Stromal cell of bone marrow (primary cell): ENCODE results near the gene OVCH2.
"Not testable (repeated sequence)": the region's sequence is repeated elsewhere in the genome, so short reads cannot be mapped to it uniquely, and the experiment has no call there.

Experiments used
- DNase-seq: peaks from one replicate; pipeline ENCODE4 v3.0.0-alpha.2; 2012; ENCODE audit warnings: low read depth

OVCH2 gene

DNA sequence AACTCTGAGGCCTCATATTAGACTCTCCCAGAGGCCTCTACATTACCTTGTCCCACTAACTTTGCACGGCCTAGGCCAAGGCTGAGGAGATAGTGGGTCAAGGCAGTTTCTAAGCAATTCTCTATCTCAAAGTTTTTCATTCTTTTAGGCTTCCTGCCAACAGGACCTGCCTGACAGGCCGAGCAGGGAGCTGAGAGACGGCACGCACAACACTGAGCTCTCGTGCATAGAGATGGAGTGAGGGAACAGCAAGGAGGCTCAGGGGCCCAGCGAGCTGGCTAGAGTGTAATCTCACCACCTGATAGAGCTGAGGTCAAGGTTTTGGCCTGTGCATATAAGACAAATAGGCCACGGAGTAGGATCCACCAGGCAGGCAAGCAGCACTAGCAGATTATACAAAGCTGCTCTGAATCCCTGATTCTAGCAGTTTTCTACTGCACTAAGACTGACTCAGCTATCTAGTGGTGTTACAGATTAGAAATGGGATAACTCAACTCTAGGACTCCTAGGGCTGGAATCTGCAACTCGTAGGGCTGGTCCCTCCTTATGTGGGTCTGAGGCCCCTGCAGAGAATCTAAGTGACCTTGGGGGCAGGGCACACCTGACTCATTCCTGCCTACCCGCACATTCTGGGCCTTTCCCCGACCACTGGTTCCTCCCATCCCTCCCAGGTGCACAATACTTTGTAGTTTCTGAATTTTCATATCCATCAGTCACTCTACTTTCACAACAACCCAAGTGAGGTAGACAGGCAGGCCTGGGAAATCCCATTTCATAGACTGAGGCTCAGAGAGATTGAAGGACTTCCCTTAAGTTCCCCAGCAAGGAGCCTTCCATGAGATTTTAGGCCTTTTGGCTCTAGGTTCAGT, 34.7 kb downstream of the OVCH2 start:
- DNase-seq: no peak

GRCh38 chr11:7670641-7671040, 35.6 kb downstream of the OVCH2 start:
- DNase-seq: no peak

GRCh38 chr11:7668911-7669310, 37.4 kb downstream of the OVCH2 start:
- no peak for DNase-seq

DNA sequence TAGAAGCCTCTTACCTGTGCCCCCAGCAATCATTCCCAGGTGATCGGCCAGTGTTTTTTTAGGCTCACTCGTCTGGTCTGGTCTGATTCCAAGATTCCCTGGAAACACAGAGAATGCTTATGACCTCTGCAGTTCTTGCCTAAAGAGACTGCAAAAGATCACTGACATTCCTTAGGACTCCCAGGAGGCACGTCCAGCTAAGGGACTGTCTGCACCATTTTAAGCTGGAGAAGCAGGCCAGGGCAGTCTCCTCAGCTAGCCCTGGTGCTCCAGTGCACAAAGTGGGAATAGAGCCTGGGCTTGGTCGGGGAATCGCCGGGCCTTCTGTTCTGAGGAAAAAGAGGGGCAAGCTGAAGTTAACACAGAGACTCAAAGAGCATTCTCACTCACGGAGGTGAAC, 37.8 kb downstream of the OVCH2 start:
- DNase-seq: no peak

- no peak for DNase-seq
These were observed 38.8 kb downstream of the OVCH2 start for GRCh38 chr11:7667460-7667859.

DNA sequence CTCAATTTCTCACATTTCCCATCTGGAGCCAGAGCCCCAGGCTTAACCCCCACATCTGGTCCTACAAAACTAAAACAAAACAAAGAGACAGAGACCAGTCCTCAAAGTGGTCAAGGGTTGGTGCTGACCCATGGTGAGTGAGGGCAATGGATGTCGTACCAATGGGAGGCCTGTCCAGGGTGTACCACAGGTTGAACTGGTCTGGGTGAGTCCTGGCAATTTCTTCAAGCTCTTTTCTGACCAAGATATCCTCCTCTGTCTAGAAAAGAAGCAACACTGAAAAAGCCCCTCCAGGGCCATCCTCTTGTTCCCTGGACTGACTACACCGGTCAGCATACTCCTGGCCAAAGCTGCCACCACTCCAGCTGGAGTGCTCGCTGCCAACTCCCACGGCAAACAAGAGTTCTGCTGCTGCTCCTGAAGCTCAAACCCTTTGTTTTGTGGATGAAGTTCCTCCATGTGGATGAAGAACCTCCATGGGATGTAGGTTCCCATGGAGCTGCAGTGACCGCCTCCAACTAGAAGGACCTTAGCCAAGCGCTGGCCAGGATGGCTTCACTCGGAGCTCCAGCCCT, 39.9 kb downstream of the OVCH2 start:
- no peak for DNase-seq

- peak; percentile 38 for DNase-seq
These were observed 40.6 kb downstream of the OVCH2 start for GRCh38 chr11:7665473-7666291.

DNA sequence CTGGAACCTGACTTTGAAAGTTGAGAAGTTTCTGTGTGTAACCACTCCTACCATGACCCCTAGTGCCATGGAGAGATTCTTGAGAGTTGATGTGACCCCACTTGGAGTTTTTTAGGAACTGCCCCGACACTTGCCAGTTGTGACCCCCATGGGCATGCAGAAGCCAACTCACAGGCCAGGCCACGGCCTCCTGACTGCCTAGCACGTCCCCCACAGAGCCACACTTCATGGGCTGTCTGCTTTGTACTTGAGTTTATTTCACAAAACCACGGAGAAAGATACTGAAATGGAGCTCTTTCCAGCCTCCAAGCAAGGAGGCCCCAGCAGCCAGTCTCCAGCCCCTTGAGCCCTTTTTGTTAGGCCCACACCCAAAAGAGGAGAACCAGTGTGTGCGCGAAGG, 41.4 kb downstream of the OVCH2 start:
- no peak for DNase-seq

- not testable (repeated sequence) for DNase-seq
These were observed 42.7 kb downstream of the OVCH2 start for GRCh38 chr11:7663531-7663930.

- DNase-seq: peak; percentile 57
These were observed 48.8 kb downstream of the OVCH2 start for GRCh38 chr11:7657306-7658025.

GRCh38 chr11:7656704-7657103, 49.6 kb downstream of the OVCH2 start:
- no peak for DNase-seq

GRCh38 chr11:7655253-7656217, 50.7 kb downstream of the OVCH2 start:
- DNase-seq: no peak

DNA sequence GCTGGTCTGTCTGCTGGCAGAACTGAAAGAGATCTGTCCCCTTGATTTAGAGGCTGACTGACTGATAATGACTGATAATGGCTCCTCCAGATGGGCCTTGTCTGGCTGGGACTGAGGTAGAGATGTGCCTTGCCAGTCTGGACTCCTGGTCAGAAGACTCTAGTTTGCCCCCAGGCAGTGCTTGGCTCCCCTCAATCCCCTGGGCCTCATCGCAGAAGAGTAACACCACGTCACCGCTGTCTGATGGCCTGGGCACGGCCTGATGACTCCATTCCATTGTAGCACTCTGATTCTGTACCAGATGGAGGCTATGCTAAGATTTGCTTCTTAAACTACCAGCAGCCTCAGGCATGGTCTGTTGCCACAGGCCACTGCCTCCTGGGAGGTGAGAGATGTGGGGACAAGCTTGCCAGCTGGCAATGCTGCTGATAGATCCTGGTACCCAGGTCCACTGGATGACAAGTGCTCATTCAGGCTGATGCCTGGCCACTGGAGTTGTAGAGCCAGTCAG, 52.0 kb downstream of the OVCH2 start:
- DNase-seq: no peak

- no peak for DNase-seq
These were observed 54.6 kb downstream of the OVCH2 start for GRCh38 chr11:7651700-7652099.

GRCh38 chr11:7651140-7651551, 55.1 kb downstream of the OVCH2 start:
- DNase-seq: no peak

GRCh38 chr11:7648264-7648663, 58.0 kb downstream of the OVCH2 start:
- DNase-seq: no peak

DNA sequence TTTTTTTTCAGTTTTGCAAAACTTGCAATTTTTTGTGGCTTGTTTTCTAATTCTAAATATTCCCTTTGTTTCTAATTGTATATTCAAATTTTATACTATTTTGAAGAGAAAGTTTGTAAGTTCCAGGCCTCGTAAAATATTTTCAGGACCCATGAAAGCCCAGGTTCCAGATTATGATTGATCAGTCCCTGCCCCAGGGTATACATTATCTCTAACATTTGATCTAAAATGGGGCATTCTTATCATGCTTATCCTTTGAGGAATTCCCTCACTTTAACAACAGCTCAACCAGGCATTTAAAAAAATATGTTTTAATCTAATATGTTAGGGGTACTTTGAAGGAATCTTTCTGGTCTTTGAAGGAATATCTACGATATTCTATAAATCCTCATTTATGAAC, 59.4 kb downstream of the OVCH2 start:
- DNase-seq: no peak

DNA sequence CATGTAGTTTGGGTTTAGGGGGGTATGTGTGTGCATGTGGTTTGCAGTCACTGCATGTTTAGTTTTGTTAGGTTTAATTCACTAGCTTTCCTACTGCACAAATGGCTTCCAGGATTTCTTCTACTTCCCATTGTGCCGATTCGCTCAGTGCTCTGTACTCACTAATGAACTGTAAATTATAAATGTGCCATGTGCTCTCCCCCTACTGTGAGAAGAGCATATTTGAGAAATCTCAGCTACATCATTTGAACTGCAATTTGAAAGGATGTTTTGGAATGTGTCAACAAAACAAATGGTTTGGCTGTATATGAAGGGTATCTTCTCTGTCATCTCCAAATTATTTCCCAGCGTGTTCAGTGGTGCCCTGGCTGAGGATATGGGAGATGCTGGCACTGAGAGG, 61.1 kb downstream of the OVCH2 start:
- no peak for DNase-seq

DNA sequence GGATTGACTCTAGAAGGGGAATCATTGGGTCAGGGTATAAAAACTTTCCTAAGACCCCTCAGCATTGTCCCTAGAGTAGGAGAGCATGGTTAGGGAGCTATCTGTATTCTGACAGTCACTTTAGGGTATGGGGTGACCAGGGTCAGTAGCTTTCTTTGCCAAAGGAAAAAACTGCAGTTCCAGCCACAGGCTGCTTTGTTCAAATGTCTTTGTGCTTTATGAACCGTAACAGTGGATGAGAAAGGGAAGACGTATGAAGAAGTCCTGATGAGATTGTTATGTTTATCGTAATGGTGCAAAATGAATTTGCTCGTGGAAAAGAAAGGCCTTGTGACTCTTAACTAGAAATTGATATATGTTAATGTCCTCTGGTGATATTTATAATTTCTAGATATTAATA, 63.0 kb downstream of the OVCH2 start:
- DNase-seq: no peak

DNA sequence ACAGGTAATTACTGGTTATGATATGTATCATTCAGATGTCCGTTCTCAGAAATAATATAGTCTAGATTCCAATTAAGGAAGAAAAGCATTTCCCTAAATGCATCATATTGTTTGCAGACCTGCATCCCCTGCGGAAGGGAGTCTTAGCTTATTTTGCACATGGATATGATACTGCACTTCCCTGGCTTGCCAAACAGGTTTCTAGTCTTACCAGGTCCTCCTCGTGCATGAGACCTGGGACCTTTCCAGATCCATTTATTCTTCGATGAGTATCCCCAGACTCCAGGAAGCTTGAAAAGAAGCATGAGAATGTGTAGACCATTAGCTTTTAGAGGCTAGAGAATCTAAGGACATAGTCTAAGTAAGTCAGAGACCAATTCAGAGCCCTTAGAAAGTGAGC, 63.5 kb downstream of the OVCH2 start:
- no peak for DNase-seq

- no peak for DNase-seq
These were observed 65.5 kb downstream of the OVCH2 start for GRCh38 chr11:7640816-7641215.
